Measurements from ENCODE around the gene CLDND1.

The CLDND1 gene

GRCh38 chr3:98518816-98519215, 3.9 kb downstream of the CLDND1 start:
- Histone ChIP-seq H3K4me1 (ENCODE audit: control insufficient read depth, insufficient read depth, low read length, poor library complexity, severe bottlenecking) (peaks cover 7% of the 10 kb centered on the region), H3K4me3 (ENCODE audit: insufficient read depth, low read depth, low read length, poor library complexity, severe bottlenecking) (no peak overlapping the region), H3K27ac (ENCODE audit: insufficient read depth, low read length, poor library complexity, severe bottlenecking) (no peak overlapping the region), H3K27me3 (replicated peaks; ENCODE audit: control insufficient read depth, insufficient read depth, low read length, poor library complexity, severe bottlenecking) (no peaks in the 10 kb centered on the region), H3K9me3 (ENCODE audit: control insufficient read depth, low read length) (no peaks in the 10 kb centered on the region), H3K36me3 (ENCODE audit: control insufficient read depth, insufficient read depth, low read length) (peaks cover 26% of the 10 kb centered on the region)
- DNase-seq, result no peak

DNA sequence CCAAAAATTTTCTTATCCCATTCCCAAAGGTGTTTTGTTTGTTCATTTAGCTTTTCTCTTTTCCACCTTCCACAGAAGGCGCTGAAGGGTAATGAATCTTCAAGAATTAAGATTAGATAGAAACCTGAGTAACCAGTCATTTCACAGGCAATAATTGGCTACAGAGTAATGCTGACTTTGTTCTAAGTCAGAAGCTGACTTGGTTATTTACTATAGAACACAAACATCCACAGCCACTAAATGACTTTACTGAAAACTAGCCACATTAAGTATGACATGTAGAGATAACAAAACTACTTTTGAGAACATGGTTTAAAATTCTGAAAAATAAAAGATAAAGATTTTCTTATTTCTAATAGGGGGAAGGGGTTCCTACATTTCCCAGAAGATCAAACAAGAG, 7.8 kb downstream of the CLDND1 start:
- Histone ChIP-seq H3K27me3 (replicated peaks; ENCODE audit: control insufficient read depth, insufficient read depth, low read length, poor library complexity, severe bottlenecking) (no peaks in the 10 kb centered on the region), H3K4me1 (ENCODE audit: control insufficient read depth, insufficient read depth, low read length, poor library complexity, severe bottlenecking) (no peaks in the 10 kb centered on the region), H3K4me3 (ENCODE audit: insufficient read depth, low read depth, low read length, poor library complexity, severe bottlenecking) (no peak overlapping the region), H3K9me3 (ENCODE audit: control insufficient read depth, low read length) (no peaks in the 10 kb centered on the region), H3K36me3 (ENCODE audit: control insufficient read depth, insufficient read depth, low read length) (peaks cover 28% of the 10 kb centered on the region), H3K27ac (ENCODE audit: insufficient read depth, low read length, poor library complexity, severe bottlenecking) (peak overlapping the region; percentile 28)
- no peak for DNase-seq

- no peaks in the 10 kb centered on the region for H3K27me3 ChIP-seq (replicated peaks; ENCODE audit: control insufficient read depth, insufficient read depth, low read length, poor library complexity, severe bottlenecking)
- no peaks in the 10 kb centered on the region for H3K4me1 ChIP-seq (ENCODE audit: control insufficient read depth, insufficient read depth, low read length, poor library complexity, severe bottlenecking)
- no peak overlapping the region for H3K4me3 ChIP-seq (ENCODE audit: insufficient read depth, low read depth, low read length, poor library complexity, severe bottlenecking)
- H3K9me3 ChIP-seq (ENCODE audit: control insufficient read depth, low read length), result no peaks in the 10 kb centered on the region
- peaks cover 28% of the 10 kb centered on the region for H3K36me3 ChIP-seq (ENCODE audit: control insufficient read depth, insufficient read depth, low read length)
- DNase-seq, result no peak
- H3K27ac ChIP-seq (ENCODE audit: insufficient read depth, low read length, poor library complexity, severe bottlenecking), result no peak overlapping the region
Observed at GRCh38 chr3:98513736-98514135, 9.0 kb downstream of the CLDND1 start.

DNA sequence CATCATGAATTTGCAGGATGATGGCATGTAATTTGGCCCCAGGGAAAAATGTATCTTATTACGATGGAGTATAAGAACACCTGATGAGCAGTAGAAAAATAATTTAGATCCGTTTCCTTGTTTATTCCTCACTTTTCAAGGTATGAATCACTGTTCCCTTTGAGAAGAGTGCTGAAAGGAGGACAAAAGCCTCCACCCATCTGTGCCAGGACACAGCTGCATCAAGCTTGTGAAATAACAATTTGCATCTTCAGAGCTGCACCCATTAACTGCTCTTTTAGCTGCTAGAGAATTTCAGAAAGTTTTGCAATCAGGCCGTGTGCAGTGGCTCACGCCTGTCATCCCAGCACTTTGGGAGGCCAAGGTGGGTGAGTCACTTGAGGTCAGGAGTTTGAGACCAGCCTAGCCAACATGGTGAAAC, 9.6 kb downstream of the CLDND1 start:
- DNase-seq, result no peak
- Histone ChIP-seq H3K27ac (ENCODE audit: insufficient read depth, low read length, poor library complexity, severe bottlenecking) (no peak overlapping the region), H3K27me3 (replicated peaks; ENCODE audit: control insufficient read depth, insufficient read depth, low read length, poor library complexity, severe bottlenecking) (no peaks in the 10 kb centered on the region), H3K36me3 (ENCODE audit: control insufficient read depth, insufficient read depth, low read length) (peaks cover 28% of the 10 kb centered on the region), H3K4me3 (ENCODE audit: insufficient read depth, low read depth, low read length, poor library complexity, severe bottlenecking) (no peak overlapping the region), H3K4me1 (ENCODE audit: control insufficient read depth, insufficient read depth, low read length, poor library complexity, severe bottlenecking) (no peaks in the 10 kb centered on the region), H3K9me3 (ENCODE audit: control insufficient read depth, low read length) (no peaks in the 10 kb centered on the region)

DNA sequence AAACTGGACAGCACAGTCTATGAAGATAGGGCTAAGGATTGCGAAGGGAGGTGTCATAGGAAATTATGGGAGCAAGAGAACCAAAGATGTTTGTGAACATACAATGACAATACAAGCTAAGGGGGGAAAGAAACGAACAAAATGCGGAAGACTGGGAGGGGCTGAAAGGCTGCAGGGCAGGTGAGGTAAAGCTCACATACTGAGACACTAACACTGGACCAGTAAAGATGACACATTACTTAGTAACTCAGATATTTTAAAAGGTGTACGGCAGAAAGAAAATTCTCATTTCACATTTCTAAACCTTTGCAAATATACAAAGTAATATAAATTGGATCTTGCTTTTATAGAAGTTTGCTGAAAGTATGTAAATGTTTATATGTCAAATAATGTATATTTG, 10.1 kb downstream of the CLDND1 start:
- H3K36me3 ChIP-seq (ENCODE audit: control insufficient read depth, insufficient read depth, low read length), result peaks cover 28% of the 10 kb centered on the region
- no peaks in the 10 kb centered on the region for H3K9me3 ChIP-seq (ENCODE audit: control insufficient read depth, low read length)
- DNase-seq, result no peak
- H3K27ac ChIP-seq (ENCODE audit: insufficient read depth, low read length, poor library complexity, severe bottlenecking), result no peak overlapping the region
- no peaks in the 10 kb centered on the region for H3K4me1 ChIP-seq (ENCODE audit: control insufficient read depth, insufficient read depth, low read length, poor library complexity, severe bottlenecking)
- H3K27me3 ChIP-seq (replicated peaks; ENCODE audit: control insufficient read depth, insufficient read depth, low read length, poor library complexity, severe bottlenecking), result no peaks in the 10 kb centered on the region
- no peak overlapping the region for H3K4me3 ChIP-seq (ENCODE audit: insufficient read depth, low read depth, low read length, poor library complexity, severe bottlenecking)

- no peak overlapping the region for H3K4me3 ChIP-seq (ENCODE audit: insufficient read depth, low read depth, low read length, poor library complexity, severe bottlenecking)
- no peaks in the 10 kb centered on the region for H3K9me3 ChIP-seq (ENCODE audit: control insufficient read depth, low read length)
- no peak for DNase-seq
- H3K27ac ChIP-seq (ENCODE audit: insufficient read depth, low read length, poor library complexity, severe bottlenecking), result no peak overlapping the region
- no peaks in the 10 kb centered on the region for H3K4me1 ChIP-seq (ENCODE audit: control insufficient read depth, insufficient read depth, low read length, poor library complexity, severe bottlenecking)
- peaks cover 2% of the 10 kb centered on the region for H3K36me3 ChIP-seq (ENCODE audit: control insufficient read depth, insufficient read depth, low read length)
- H3K27me3 ChIP-seq (replicated peaks; ENCODE audit: control insufficient read depth, insufficient read depth, low read length, poor library complexity, severe bottlenecking), result no peaks in the 10 kb centered on the region
Observed at GRCh38 chr3:98508582-98508981, 14.1 kb downstream of the CLDND1 start.

DNA sequence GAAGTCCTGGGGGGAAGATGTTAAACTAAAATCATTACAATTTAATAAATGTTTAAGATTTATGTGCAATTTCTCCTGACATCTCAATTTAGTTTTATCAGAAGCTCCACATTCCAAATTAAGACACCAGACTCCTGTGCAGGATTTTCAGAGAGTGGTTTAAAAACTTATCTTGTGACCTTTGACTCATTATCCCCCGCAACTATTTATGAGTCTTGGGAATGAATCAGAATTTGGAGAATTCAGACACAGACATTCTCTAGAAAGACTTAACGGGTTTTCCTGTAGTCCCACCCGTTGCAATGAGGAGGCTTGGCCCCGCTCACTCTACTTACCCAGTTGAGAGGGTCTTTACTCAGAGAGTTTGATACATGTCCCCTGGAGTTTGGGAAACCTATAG, 18.2 kb downstream of the CLDND1 start:
- Histone ChIP-seq H3K27me3 (replicated peaks; ENCODE audit: control insufficient read depth, insufficient read depth, low read length, poor library complexity, severe bottlenecking) (no peaks in the 10 kb centered on the region), H3K4me3 (ENCODE audit: insufficient read depth, low read depth, low read length, poor library complexity, severe bottlenecking) (no peak overlapping the region), H3K27ac (ENCODE audit: insufficient read depth, low read length, poor library complexity, severe bottlenecking) (no peak overlapping the region), H3K9me3 (ENCODE audit: control insufficient read depth, low read length) (no peaks in the 10 kb centered on the region), H3K36me3 (ENCODE audit: control insufficient read depth, insufficient read depth, low read length) (no peaks in the 10 kb centered on the region), H3K4me1 (ENCODE audit: control insufficient read depth, insufficient read depth, low read length, poor library complexity, severe bottlenecking) (no peaks in the 10 kb centered on the region)
- no peak for DNase-seq

- no peaks in the 10 kb centered on the region for H3K9me3 ChIP-seq (ENCODE audit: control insufficient read depth, low read length)
- no peaks in the 10 kb centered on the region for H3K4me1 ChIP-seq (ENCODE audit: control insufficient read depth, insufficient read depth, low read length, poor library complexity, severe bottlenecking)
- no peaks in the 10 kb centered on the region for H3K36me3 ChIP-seq (ENCODE audit: control insufficient read depth, insufficient read depth, low read length)
- H3K4me3 ChIP-seq (ENCODE audit: insufficient read depth, low read depth, low read length, poor library complexity, severe bottlenecking), result no peak overlapping the region
- no peaks in the 10 kb centered on the region for H3K27me3 ChIP-seq (replicated peaks; ENCODE audit: control insufficient read depth, insufficient read depth, low read length, poor library complexity, severe bottlenecking)
- no peak overlapping the region for H3K27ac ChIP-seq (ENCODE audit: insufficient read depth, low read length, poor library complexity, severe bottlenecking)
- DNase-seq, result no peak
Observed at GRCh38 chr3:98501863-98502576, 20.7 kb downstream of the CLDND1 start.

GRCh38 chr3:98501270-98501669, 21.4 kb downstream of the CLDND1 start:
- Histone ChIP-seq H3K27me3 (replicated peaks; ENCODE audit: control insufficient read depth, insufficient read depth, low read length, poor library complexity, severe bottlenecking) (no peaks in the 10 kb centered on the region), H3K4me1 (ENCODE audit: control insufficient read depth, insufficient read depth, low read length, poor library complexity, severe bottlenecking) (no peaks in the 10 kb centered on the region), H3K9me3 (ENCODE audit: control insufficient read depth, low read length) (no peaks in the 10 kb centered on the region), H3K27ac (ENCODE audit: insufficient read depth, low read length, poor library complexity, severe bottlenecking) (no peak overlapping the region), H3K4me3 (ENCODE audit: insufficient read depth, low read depth, low read length, poor library complexity, severe bottlenecking) (no peak overlapping the region), H3K36me3 (ENCODE audit: control insufficient read depth, insufficient read depth, low read length) (no peaks in the 10 kb centered on the region)
- DNase-seq, result no peak

DNA sequence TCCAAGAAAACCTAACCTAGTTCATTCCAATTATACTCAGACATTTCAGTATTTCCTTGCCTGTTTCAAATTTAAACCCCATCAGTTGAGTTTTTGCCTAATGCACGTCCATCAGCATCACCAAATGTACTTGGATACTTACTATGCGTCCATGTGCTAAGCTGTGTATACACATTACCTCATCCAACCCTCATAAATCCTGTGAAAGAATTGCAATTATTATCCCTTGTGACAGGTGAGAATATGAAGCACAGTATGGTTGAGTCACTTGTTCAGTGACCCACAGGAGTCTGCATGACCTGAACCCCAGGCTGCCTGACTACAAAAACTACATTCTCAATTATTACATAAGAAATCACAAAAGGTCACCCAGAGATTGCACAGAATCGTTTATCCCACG, 22.7 kb downstream of the CLDND1 start:
- H3K4me3 ChIP-seq (ENCODE audit: insufficient read depth, low read depth, low read length, poor library complexity, severe bottlenecking), result no peak overlapping the region
- H3K36me3 ChIP-seq (ENCODE audit: control insufficient read depth, insufficient read depth, low read length), result no peaks in the 10 kb centered on the region

More for the DNA sequence above, 22.7 kb downstream of the CLDND1 start:
- H3K27me3 ChIP-seq (replicated peaks; ENCODE audit: control insufficient read depth, insufficient read depth, low read length, poor library complexity, severe bottlenecking), result no peaks in the 10 kb centered on the region
- DNase-seq, result no peak
- no peaks in the 10 kb centered on the region for H3K9me3 ChIP-seq (ENCODE audit: control insufficient read depth, low read length)
- H3K4me1 ChIP-seq (ENCODE audit: control insufficient read depth, insufficient read depth, low read length, poor library complexity, severe bottlenecking), result no peaks in the 10 kb centered on the region
- no peak overlapping the region for H3K27ac ChIP-seq (ENCODE audit: insufficient read depth, low read length, poor library complexity, severe bottlenecking)

All from effector memory CD4-positive, alpha-beta T cell (primary cell).